HEK293 (cell line): ENCODE results near the gene EXD2.
A peak's percentile ranks its signal among the peaks of the same experiment; 100 is the strongest.

Source experiments
- CTCF ChIA-PET: fragments of 350-600 bp; formaldehyde crosslinking; extraction: SDS; loops from one replicate; lab custom pipeline; 2021; ENCODE audit warnings: antibody characterized with exemption; lab: Yijun Ruan, JAX
- POLR2A ChIA-PET: fragments of 300-600 bp; formaldehyde crosslinking; extraction: SDS; loops from one replicate; lab custom pipeline; 2020; ENCODE audit warnings: antibody characterized with exemption, inconsistent platforms; lab: Yijun Ruan, JAX
- H3K27ac ChIP-seq: fragments of 200-500 bp; sonication (Bioruptor generic); 2 replicates; pipeline ENCODE4 v1.5.1; 2014; ENCODE audit warnings: low read depth, low read length, control low read depth, inconsistent platforms; ENCODE audit errors: extremely low read depth
- H3K36me3 ChIP-seq, 2 experiments: fragments of 200-500 bp in 1 of 2; sonication (Bioruptor generic) in 1 of 2; 1 replicate in 1 of 2; 2 replicates in 1 of 2; pipeline ENCODE4 v1.5.1; 2014 to 2017; ENCODE audit warnings: inconsistent platforms in 2 of 2, low read length in 2 of 2; ENCODE audit not compliant: control insufficient read depth in 2 of 2, insufficient read depth in 1 of 2
- H3K4me1 ChIP-seq: fragments of 200-500 bp; sonication (Bioruptor generic); 2 replicates; pipeline ENCODE4 v1.5.1; 2014; ENCODE audit warnings: mild to moderate bottlenecking, low read length, inconsistent platforms; ENCODE audit not compliant: control insufficient read depth, insufficient read depth
- H3K4me3 ChIP-seq: 2 replicates; pipeline ENCODE4 v1.5.1; 2011; ENCODE audit warnings: low read depth, mild to moderate bottlenecking, control low read depth, low read length, moderate library complexity
- H3K9me3 ChIP-seq: fragments of 200-500 bp; sonication (Bioruptor generic); 2 replicates; pipeline ENCODE4 v1.5.1; 2014; ENCODE audit warnings: low read depth, low read length, inconsistent platforms; ENCODE audit not compliant: control insufficient read depth, insufficient read depth
- GLIS1 ChIP-seq: fragments of 450-650 bp; formaldehyde crosslinking; IDR thresholded peaks from 2 replicates; pipeline ENCODE4 v1.5.1; 2016; ENCODE audit warnings: missing biosample characterization, missing genetic modification characterization
- HOXD13 ChIP-seq: sonication (generic); formaldehyde crosslinking; IDR thresholded peaks from 2 replicates; pipeline ENCODE4 v1.8.0; 2022; ENCODE audit warnings: missing genetic modification reagents, borderline replicate concordance
- IKZF3 ChIP-seq: fragments of 450-650 bp; IDR thresholded peaks from 2 replicates; pipeline ENCODE4 v1.5.0; 2018; ENCODE audit warnings: missing biosample characterization, mild to moderate bottlenecking, missing genetic modification characterization, moderate library complexity
- KLF7 ChIP-seq: fragments of 450-650 bp; formaldehyde crosslinking; IDR thresholded peaks from 2 replicates; pipeline ENCODE4 v1.5.1; 2016; ENCODE audit warnings: missing biosample characterization, missing genetic modification characterization, borderline replicate concordance
- MYNN ChIP-seq: fragments of 450-650 bp; formaldehyde crosslinking; IDR thresholded peaks from 2 replicates; pipeline ENCODE4 v1.5.1; 2016; ENCODE audit warnings: missing biosample characterization, missing genetic modification characterization, borderline replicate concordance
- OVOL3 ChIP-seq: fragments of 450-650 bp; formaldehyde crosslinking; IDR thresholded peaks from 2 replicates; pipeline ENCODE4 v1.5.1; 2016; ENCODE audit warnings: missing biosample characterization, missing genetic modification characterization
- ZFP3 ChIP-seq: fragments of 450-650 bp; formaldehyde crosslinking; IDR thresholded peaks from 2 replicates; pipeline ENCODE4 v1.5.1; 2016; ENCODE audit warnings: low read depth, missing biosample characterization, missing genetic modification characterization
- ZNF146 ChIP-seq: fragments of 450-650 bp; formaldehyde crosslinking; IDR thresholded peaks from 2 replicates; pipeline ENCODE4 v1.5.1; 2016; ENCODE audit warnings: missing biosample characterization, missing genetic modification characterization
- ZNF221 ChIP-seq: fragments of 450-650 bp; formaldehyde crosslinking; IDR thresholded peaks from 2 replicates; pipeline ENCODE4 v1.5.1; 2017; ENCODE audit warnings: missing biosample characterization, missing genetic modification characterization, borderline replicate concordance
- ZNF23 ChIP-seq: fragments of 450-650 bp; formaldehyde crosslinking; IDR thresholded peaks from 2 replicates; pipeline ENCODE4 v1.5.1; 2016; ENCODE audit warnings: missing biosample characterization, missing genetic modification characterization, borderline replicate concordance
- ZNF266 ChIP-seq: fragments of 450-650 bp; formaldehyde crosslinking; IDR thresholded peaks from 2 replicates; pipeline ENCODE4 v1.5.1; 2016; ENCODE audit warnings: missing biosample characterization, missing genetic modification characterization, low read depth
- ZNF311 ChIP-seq: fragments of 450-650 bp; formaldehyde crosslinking; IDR thresholded peaks from 2 replicates; pipeline ENCODE4 v1.5.1; 2017; ENCODE audit warnings: missing biosample characterization, missing genetic modification characterization, borderline replicate concordance
- ZNF335 ChIP-seq: fragments of 450-650 bp; formaldehyde crosslinking; conservative IDR thresholded peaks from 2 replicates; pipeline ENCODE4 v1.5.1; 2016; ENCODE audit warnings: missing biosample characterization, missing genetic modification characterization
- ZNF558 ChIP-seq: fragments of 450-650 bp; formaldehyde crosslinking; IDR thresholded peaks from 2 replicates; pipeline ENCODE4 v1.5.1; 2016; ENCODE audit warnings: missing biosample characterization, missing genetic modification characterization
- ZNF629 ChIP-seq: fragments of 450-650 bp; formaldehyde crosslinking; IDR thresholded peaks from 2 replicates; pipeline ENCODE4 v1.5.1; 2017; ENCODE audit warnings: missing biosample characterization, missing genetic modification characterization
- ZNF664 ChIP-seq: fragments of 450-650 bp; formaldehyde crosslinking; IDR thresholded peaks from 2 replicates; pipeline ENCODE4 v1.5.1; 2016; ENCODE audit warnings: missing biosample characterization, missing genetic modification characterization
- ZNF76 ChIP-seq: fragments of 450-650 bp; formaldehyde crosslinking; IDR thresholded peaks from 2 replicates; pipeline ENCODE4; 2016; ENCODE audit warnings: low read depth, missing biosample characterization, missing genetic modification characterization, borderline replicate concordance
- ZNF776 ChIP-seq: fragments of 450-650 bp; formaldehyde crosslinking; IDR thresholded peaks from 2 replicates; pipeline ENCODE4 v1.5.0; 2017; ENCODE audit warnings: missing biosample characterization, missing genetic modification characterization, borderline replicate concordance
- ZNF785 ChIP-seq: fragments of 450-650 bp; formaldehyde crosslinking; IDR thresholded peaks from 2 replicates; pipeline ENCODE4 v1.5.1; 2016; ENCODE audit warnings: missing biosample characterization, missing genetic modification characterization
- ZNF792 ChIP-seq: fragments of 450-650 bp; formaldehyde crosslinking; IDR thresholded peaks from 2 replicates; pipeline ENCODE4 v1.5.1; 2016; ENCODE audit warnings: missing biosample characterization, missing genetic modification characterization
- TF ChIP-seq, protein P1 (sequence below): fragments of 450-650 bp; formaldehyde crosslinking; conservative IDR thresholded peaks from 2 replicates; pipeline ENCODE4 v1.5.1; 2016; ENCODE audit warnings: low read depth, missing biosample characterization, missing genetic modification characterization
- TF ChIP-seq, protein P2 (sequence below): fragments of 450-650 bp; formaldehyde crosslinking; IDR thresholded peaks from 2 replicates; pipeline ENCODE4 v1.5.1; 2016; ENCODE audit warnings: missing biosample characterization, missing genetic modification characterization
- TF ChIP-seq, protein P3 (sequence below): fragments of 450-650 bp; formaldehyde crosslinking; IDR thresholded peaks from 2 replicates; pipeline ENCODE4 v1.5.1; 2016; ENCODE audit warnings: missing biosample characterization, missing genetic modification characterization

Gene EXD2

DNA sequence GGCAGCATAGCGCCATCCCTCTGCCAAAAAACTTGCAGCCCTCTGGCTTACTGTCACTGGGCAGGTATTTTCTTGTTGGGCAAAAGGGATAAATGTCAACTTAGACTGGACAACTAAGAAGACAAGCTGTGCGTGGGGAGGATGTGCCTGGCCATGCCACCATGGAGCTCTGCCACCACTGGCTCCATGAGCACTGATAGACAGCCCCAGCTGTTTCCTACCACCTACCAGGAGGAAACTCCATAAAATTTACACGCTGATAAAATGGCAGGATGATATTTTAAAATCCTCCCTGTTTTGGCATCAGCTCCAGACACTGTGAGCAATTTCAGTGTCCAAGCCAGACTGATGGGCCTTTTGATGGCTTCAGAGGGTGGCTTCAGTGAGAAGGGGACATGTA is 61.6 kb downstream of the EXD2 start:
- Histone ChIP-seq H3K4me1 (no peaks in the 10 kb centered on the region), H3K4me3 (no peak overlapping the region), H3K9me3 (no peaks in the 10 kb centered on the region)
- ChIA-PET CTCF (interaction anchor here (5.8 kb wide), 1 partner anchor 10 kb away, joined by 30 read pairs; no protein-coding TSS in a partner anchor), POLR2A (no interaction called here)
- TF ChIP-seq, protein P1, sequence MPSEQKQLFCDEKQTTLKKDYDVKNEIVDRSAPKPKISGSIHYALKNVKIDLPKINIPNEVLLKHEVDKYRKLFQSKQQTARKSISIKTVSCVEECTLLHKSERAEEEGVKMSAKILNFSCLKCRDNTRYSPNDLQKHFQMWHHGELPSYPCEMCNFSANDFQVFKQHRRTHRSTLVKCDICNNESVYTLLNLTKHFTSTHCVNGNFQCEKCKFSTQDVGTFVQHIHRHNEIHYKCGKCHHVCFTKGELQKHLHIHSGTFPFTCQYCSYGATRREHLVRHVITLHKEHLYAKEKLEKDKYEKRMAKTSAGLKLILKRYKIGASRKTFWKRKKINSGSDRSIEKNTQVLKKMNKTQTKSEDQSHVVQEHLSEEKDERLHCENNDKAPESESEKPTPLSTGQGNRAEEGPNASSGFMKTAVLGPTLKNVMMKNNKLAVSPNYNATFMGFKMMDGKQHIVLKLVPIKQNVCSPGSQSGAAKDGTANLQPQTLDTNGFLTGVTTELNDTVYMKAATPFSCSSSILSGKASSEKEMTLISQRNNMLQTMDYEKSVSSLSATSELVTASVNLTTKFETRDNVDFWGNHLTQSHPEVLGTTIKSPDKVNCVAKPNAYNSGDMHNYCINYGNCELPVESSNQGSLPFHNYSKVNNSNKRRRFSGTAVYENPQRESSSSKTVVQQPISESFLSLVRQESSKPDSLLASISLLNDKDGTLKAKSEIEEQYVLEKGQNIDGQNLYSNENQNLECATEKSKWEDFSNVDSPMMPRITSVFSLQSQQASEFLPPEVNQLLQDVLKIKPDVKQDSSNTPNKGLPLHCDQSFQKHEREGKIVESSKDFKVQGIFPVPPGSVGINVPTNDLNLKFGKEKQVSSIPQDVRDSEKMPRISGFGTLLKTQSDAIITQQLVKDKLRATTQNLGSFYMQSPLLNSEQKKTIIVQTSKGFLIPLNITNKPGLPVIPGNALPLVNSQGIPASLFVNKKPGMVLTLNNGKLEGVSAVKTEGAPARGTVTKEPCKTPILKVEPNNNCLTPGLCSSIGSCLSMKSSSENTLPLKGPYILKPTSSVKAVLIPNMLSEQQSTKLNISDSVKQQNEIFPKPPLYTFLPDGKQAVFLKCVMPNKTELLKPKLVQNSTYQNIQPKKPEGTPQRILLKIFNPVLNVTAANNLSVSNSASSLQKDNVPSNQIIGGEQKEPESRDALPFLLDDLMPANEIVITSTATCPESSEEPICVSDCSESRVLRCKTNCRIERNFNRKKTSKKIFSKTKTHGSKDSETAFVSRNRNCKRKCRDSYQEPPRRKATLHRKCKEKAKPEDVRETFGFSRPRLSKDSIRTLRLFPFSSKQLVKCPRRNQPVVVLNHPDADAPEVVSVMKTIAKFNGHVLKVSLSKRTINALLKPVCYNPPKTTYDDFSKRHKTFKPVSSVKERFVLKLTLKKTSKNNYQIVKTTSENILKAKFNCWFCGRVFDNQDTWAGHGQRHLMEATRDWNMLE (tag by site-specific recombination) = no peak
- TF ChIP-seq MYNN (tag by site-specific recombination) (no peak), ZNF792 (tag by site-specific recombination) (no peak), ZNF266 (tag by site-specific recombination) (no peak), HOXD13 (CRISPR knock-in tag) (no peak), ZNF629 (tag by site-specific recombination) (no peak), ZNF664 (tag by site-specific recombination) (no peak), ZNF335 (tag by site-specific recombination) (no peak), IKZF3 (no peak), KLF7 (tag by site-specific recombination) (no peak), ZNF76 (tag by site-specific recombination) (no peak), ZNF785 (no peak), ZNF776 (no peak), GLIS1 (tag by site-specific recombination) (no peak), ZNF23 (tag by site-specific recombination) (no peak)
- TF ChIP-seq, protein P2, sequence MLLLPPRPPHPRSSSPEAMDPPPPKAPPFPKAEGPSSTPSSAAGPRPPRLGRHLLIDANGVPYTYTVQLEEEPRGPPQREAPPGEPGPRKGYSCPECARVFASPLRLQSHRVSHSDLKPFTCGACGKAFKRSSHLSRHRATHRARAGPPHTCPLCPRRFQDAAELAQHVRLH (tag by site-specific recombination) = no peak
- TF ChIP-seq, all 188 proteins: peak for 0
- no peak overlapping the region for H3K27ac ChIP-seq
- no peaks in the 10 kb centered on the region for H3K36me3 ChIP-seq

DNA sequence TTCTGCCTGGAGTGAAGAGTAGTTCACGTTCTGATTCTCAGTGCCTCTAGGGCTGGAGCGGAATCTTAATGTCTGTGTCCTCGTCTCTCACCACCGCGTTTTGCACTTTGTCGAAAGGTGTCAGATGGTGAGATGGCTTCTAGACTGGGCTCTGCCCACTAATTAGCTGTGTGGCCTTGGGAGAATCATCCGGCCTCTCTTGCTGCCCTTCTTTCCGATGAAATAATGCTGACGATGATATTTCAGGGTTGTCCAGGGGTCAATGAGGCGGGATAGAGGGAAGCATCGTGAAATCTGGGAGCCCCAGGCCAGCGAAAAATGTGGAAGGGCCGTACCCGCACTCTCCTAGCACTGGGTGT is 67.8 kb downstream of the EXD2 start:
- no peak overlapping the region for H3K4me3 ChIP-seq
- no peaks in the 10 kb centered on the region for H3K36me3 ChIP-seq
- CTCF ChIA-PET = interaction anchor here (0.6 to 3.3 kb wide), 4 partner anchors 23 to 307 kb away, joined by 3 to 8 read pairs (median 3); no protein-coding TSS in a partner anchor
- H3K9me3 ChIP-seq = no peaks in the 10 kb centered on the region
- no peak for TF ChIP-seq ZNF558 (tag by site-specific recombination)
- TF ChIP-seq OVOL3 (tag by site-specific recombination) = no peak
- no peak for TF ChIP-seq ZNF146 (tag by site-specific recombination)
- TF ChIP-seq ZFP3 = no peak
- TF ChIP-seq ZNF311 = no peak
- no peak for TF ChIP-seq ZNF221
- TF ChIP-seq, protein P3, sequence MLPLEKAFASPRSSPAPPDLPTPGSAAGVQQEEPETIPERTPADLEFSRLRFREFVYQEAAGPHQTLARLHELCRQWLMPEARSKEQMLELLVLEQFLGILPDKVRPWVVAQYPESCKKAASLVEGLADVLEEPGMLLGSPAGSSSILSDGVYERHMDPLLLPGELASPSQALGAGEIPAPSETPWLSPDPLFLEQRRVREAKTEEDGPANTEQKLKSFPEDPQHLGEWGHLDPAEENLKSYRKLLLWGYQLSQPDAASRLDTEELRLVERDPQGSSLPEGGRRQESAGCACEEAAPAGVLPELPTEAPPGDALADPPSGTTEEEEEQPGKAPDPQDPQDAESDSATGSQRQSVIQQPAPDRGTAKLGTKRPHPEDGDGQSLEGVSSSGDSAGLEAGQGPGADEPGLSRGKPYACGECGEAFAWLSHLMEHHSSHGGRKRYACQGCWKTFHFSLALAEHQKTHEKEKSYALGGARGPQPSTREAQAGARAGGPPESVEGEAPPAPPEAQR (tag by site-specific recombination) = no peak
- peak overlapping the region; percentile 35; the same call in 1 of the 2 replicates for H3K27ac ChIP-seq
- POLR2A ChIA-PET = interaction anchor here (0.7 kb wide), 1 partner anchor 139 kb away, joined by 3 read pairs; the partner anchor contains the start of genes ERH and SLC39A9
- H3K4me1 ChIP-seq = peaks cover 5% of the 10 kb centered on the region; the same call in 1 of the 2 replicates
